PC-9 (cell line): ENCODE measurements around the gene MRPS27. TPM values are rescaled to one million over a fixed set of nuclear protein-coding genes. Genes with fewer than 3 reads are reported as not detected.

Experiments
- BruUV-seq: library from RNA; stranded (reverse); fragments of 400-500 nt; replicated peaks from 2 replicates; lab custom pipeline; 2021; lab: Mats Ljungman, UMichigan
- CTCF ChIA-PET: fragments of 300-600 bp; sonication (Branson Sonifier 250); formaldehyde crosslinking; loops from one replicate; lab custom pipeline; 2022; ENCODE audit warnings: antibody characterized with exemption; lab: Charles Lee
- POLR2A ChIA-PET: fragments of 300-600 bp; sonication (Branson Sonifier 250); formaldehyde crosslinking; loops from one replicate; lab custom pipeline; 2022; ENCODE audit warnings: antibody characterized with exemption; ENCODE audit not compliant: unreplicated experiment; lab: Charles Lee
- DNase-seq, 2 experiments: peaks; one replicate each; pipeline versions ENCODE4 v3.0.0 to v3.0.0-alpha.2; 2015 to 2022; ENCODE audit warnings: mixed read lengths in 1 of 2
- H2AFZ ChIP-seq: fragments of 200-600 bp; sonication (generic); 2 replicates; pipeline ENCODE4 v1.8.1; 2017; ENCODE audit warnings: antibody characterized with exemption
- H3F3A ChIP-seq: fragments of 200-600 bp; sonication (generic); 2 replicates; pipeline ENCODE4 v1.8.1; 2017; ENCODE audit warnings: antibody characterized with exemption, mild to moderate bottlenecking, low read depth; ENCODE audit not compliant: insufficient read depth
- H3K27ac ChIP-seq: fragments of 200-600 bp; sonication (generic); 2 replicates; pipeline ENCODE4 v1.6.1; 2016; ENCODE audit warnings: mixed run types
- H3K27me3 ChIP-seq: fragments of 200-600 bp; sonication (generic); 2 replicates; pipeline ENCODE4 v1.6.1; 2016; ENCODE audit warnings: low read depth, mixed run types; ENCODE audit not compliant: insufficient read depth
- H3K36me3 ChIP-seq: fragments of 200-600 bp; sonication (generic); 2 replicates; pipeline ENCODE4 v1.6.1; 2016; ENCODE audit warnings: low read depth, mixed run types
- H3K4me1 ChIP-seq: fragments of 200-600 bp; sonication (generic); replicated peaks from 2 replicates; pipeline ENCODE4 v1.6.1; 2016; ENCODE audit warnings: mixed run types; ENCODE audit not compliant: insufficient read depth
- H3K4me2 ChIP-seq: fragments of 200-600 bp; sonication (generic); 2 replicates; pipeline ENCODE4 v1.6.1; 2017; ENCODE audit warnings: mixed run types
- H3K4me3 ChIP-seq: fragments of 200-600 bp; sonication (generic); 2 replicates; pipeline ENCODE4 v1.6.1; 2016; ENCODE audit warnings: mixed run types
- H3K79me2 ChIP-seq: fragments of 200-600 bp; sonication (generic); 2 replicates; pipeline ENCODE4 v1.6.1; 2017; ENCODE audit warnings: low read depth, mixed run types
- H3K9me2 ChIP-seq: fragments of 200-600 bp; sonication (generic); 2 replicates; pipeline ENCODE4 v1.8.1; 2017; ENCODE audit warnings: mild to moderate bottlenecking; ENCODE audit not compliant: insufficient read depth
- H3K9me3 ChIP-seq: fragments of 200-600 bp; sonication (generic); 2 replicates; pipeline ENCODE4 v1.8.1; 2016; ENCODE audit warnings: low read depth; ENCODE audit not compliant: insufficient read depth
- H4K20me1 ChIP-seq: fragments of 200-600 bp; sonication (generic); 2 replicates; pipeline ENCODE4 v1.8.1; 2017; ENCODE audit not compliant: insufficient read depth
- CTCF ChIP-seq: fragments of 200-600 bp; sonication (generic); conservative IDR thresholded peaks from 2 replicates; pipeline ENCODE4 v1.6.1; 2017; ENCODE audit warnings: mixed run types, antibody characterized with exemption, mild to moderate bottlenecking, moderate library complexity
- EZH2 ChIP-seq: fragments of 200-600 bp; sonication (generic); IDR thresholded peaks from 2 replicates; pipeline ENCODE4 v1.8.0; 2017; ENCODE audit warnings: antibody characterized with exemption, low read depth
- intact Hi-C: fragments of 100-400 bp; cut with micrococcal nuclease; formaldehyde crosslinking; loops from one replicate; pipeline ENCODE4 v1.10.0; 2022; ENCODE audit not compliant: unreplicated experiment
- total RNA-seq: library from RNA; stranded (reverse); gene quantifications from 2 replicates; pipeline ENCODE4 v1.2.3, GENCODE V29; 2021

The MRPS27 gene
- total RNA-seq, 1 experiment from 2014 or later: 71.0 TPM

- ChIA-PET POLR2A (no interaction called here), CTCF (no interaction called here)
- Histone ChIP-seq H3K27ac (no peak overlapping the region), H3K79me2 (peaks cover 39% of the 10 kb centered on the region), H3K27me3 (no peaks in the 10 kb centered on the region), H3K9me3 (no peaks in the 10 kb centered on the region), H3K4me2 (no peak overlapping the region), H2AFZ (no peak overlapping the region), H3K9me2 (no peaks in the 10 kb centered on the region; the same call in 1 of the 2 replicates), H3K4me1 (peaks cover 13% of the 10 kb centered on the region), H3F3A (peaks cover 12% of the 10 kb centered on the region), H3K36me3 (peaks cover 5% of the 10 kb centered on the region; the same call in 1 of the 2 replicates), H4K20me1 (no peaks in the 10 kb centered on the region), H3K4me3 (no peak overlapping the region)
- DNase-seq: no peak
- no peak for TF ChIP-seq EZH2
- no peak for TF ChIP-seq CTCF
- BruUV-seq: no TSS peak
- intact Hi-C loops: no loop called here
Observed at GRCh38 chr5:72242796-72243475, 77.1 kb downstream of the MRPS27 start.

- intact Hi-C loops: no loop called here
- H3K36me3 ChIP-seq: peaks cover 13% of the 10 kb centered on the region; the same call in 1 of the 2 replicates
- DNase-seq: no peak
- TF ChIP-seq EZH2 (no peak), CTCF (no peak)
- H4K20me1 ChIP-seq: no peaks in the 10 kb centered on the region
- peaks cover 4% of the 10 kb centered on the region for H3F3A ChIP-seq
- no peak overlapping the region for H3K4me3 ChIP-seq
- no peaks in the 10 kb centered on the region for H3K9me3 ChIP-seq
- H3K27ac ChIP-seq: no peak overlapping the region
- CTCF ChIA-PET: no interaction called here
- no peaks in the 10 kb centered on the region for H3K9me2 ChIP-seq
- H3K4me2 ChIP-seq: no peak overlapping the region
- peaks cover 2% of the 10 kb centered on the region; the same call in 1 of the 2 replicates for H3K4me1 ChIP-seq
- BruUV-seq: no TSS peak
- peaks cover 29% of the 10 kb centered on the region for H3K79me2 ChIP-seq
- POLR2A ChIA-PET: no interaction called here
- H2AFZ ChIP-seq: no peak overlapping the region
- no peaks in the 10 kb centered on the region for H3K27me3 ChIP-seq
Observed at GRCh38 chr5:72241346-72242003, 78.6 kb downstream of the MRPS27 start.

GRCh38 chr5:72238712-72239445, 81.2 kb downstream of the MRPS27 start:
- Histone ChIP-seq H3K4me1 (peaks cover 27% of the 10 kb centered on the region), H3K9me3 (no peaks in the 10 kb centered on the region), H3K27ac (no peak overlapping the region; the same call in 1 of the 2 replicates), H3K4me3 (no peak overlapping the region), H3K27me3 (no peaks in the 10 kb centered on the region), H2AFZ (no peak overlapping the region), H4K20me1 (no peaks in the 10 kb centered on the region), H3K79me2 (peaks cover 12% of the 10 kb centered on the region), H3F3A (peaks cover 21% of the 10 kb centered on the region), H3K4me2 (no peak overlapping the region), H3K9me2 (no peaks in the 10 kb centered on the region), H3K36me3 (peaks cover 25% of the 10 kb centered on the region; the same call in 1 of the 2 replicates)
- ChIA-PET POLR2A (no interaction called here), CTCF (no interaction called here)
- no TSS peak for BruUV-seq
- intact Hi-C loops: no loop called here
- no peak for TF ChIP-seq CTCF
- TF ChIP-seq EZH2: no peak
- no peak for DNase-seq
